HEK293 (cell line): ENCODE results near the gene ATP8A2.

Experiments used
- CTCF ChIA-PET: fragments of 350-600 bp; formaldehyde crosslinking; extraction: SDS; loops from one replicate; lab custom pipeline; 2021; ENCODE audit warnings: antibody characterized with exemption; lab: Yijun Ruan, JAX
- POLR2A ChIA-PET: fragments of 300-600 bp; formaldehyde crosslinking; extraction: SDS; loops from one replicate; lab custom pipeline; 2020; ENCODE audit warnings: antibody characterized with exemption, inconsistent platforms; lab: Yijun Ruan, JAX
- H3K27ac ChIP-seq: fragments of 200-500 bp; sonication (Bioruptor generic); 2 replicates; pipeline ENCODE4 v1.5.1; 2014; ENCODE audit warnings: low read depth, low read length, control low read depth, inconsistent platforms; ENCODE audit errors: extremely low read depth
- H3K36me3 ChIP-seq, 2 experiments: fragments of 200-500 bp in 1 of 2; sonication (Bioruptor generic) in 1 of 2; 1 replicate in 1 of 2; 2 replicates in 1 of 2; pipeline ENCODE4 v1.5.1; 2014 to 2017; ENCODE audit warnings: inconsistent platforms in 2 of 2, low read length in 2 of 2; ENCODE audit not compliant: control insufficient read depth in 2 of 2, insufficient read depth in 1 of 2
- H3K4me1 ChIP-seq: fragments of 200-500 bp; sonication (Bioruptor generic); 2 replicates; pipeline ENCODE4 v1.5.1; 2014; ENCODE audit warnings: mild to moderate bottlenecking, low read length, inconsistent platforms; ENCODE audit not compliant: control insufficient read depth, insufficient read depth
- H3K4me3 ChIP-seq: 2 replicates; pipeline ENCODE4 v1.5.1; 2011; ENCODE audit warnings: low read depth, mild to moderate bottlenecking, control low read depth, low read length, moderate library complexity
- H3K9me3 ChIP-seq: fragments of 200-500 bp; sonication (Bioruptor generic); 2 replicates; pipeline ENCODE4 v1.5.1; 2014; ENCODE audit warnings: low read depth, low read length, inconsistent platforms; ENCODE audit not compliant: control insufficient read depth, insufficient read depth
- MYNN ChIP-seq: fragments of 450-650 bp; formaldehyde crosslinking; IDR thresholded peaks from 2 replicates; pipeline ENCODE4 v1.5.1; 2016; ENCODE audit warnings: missing biosample characterization, missing genetic modification characterization, borderline replicate concordance
- MZF1 ChIP-seq: fragments of 450-650 bp; formaldehyde crosslinking; IDR thresholded peaks from 2 replicates; pipeline ENCODE4 v1.5.1; 2017; ENCODE audit warnings: missing biosample characterization, missing genetic modification characterization, borderline replicate concordance
- REST ChIP-seq: fragments of 450-650 bp; formaldehyde crosslinking; IDR thresholded peaks from 2 replicates; pipeline ENCODE4 v1.5.1; 2016; ENCODE audit warnings: missing biosample characterization, missing genetic modification characterization
- SP2 ChIP-seq: fragments of 450-650 bp; formaldehyde crosslinking; IDR thresholded peaks from 2 replicates; pipeline ENCODE4 v1.5.1; 2016; ENCODE audit warnings: missing biosample characterization, missing genetic modification characterization
- ZBTB17 ChIP-seq: fragments of 450-650 bp; formaldehyde crosslinking; IDR thresholded peaks from 2 replicates; pipeline ENCODE4 v1.5.1; 2016; ENCODE audit warnings: missing biosample characterization, missing genetic modification characterization
- ZBTB26 ChIP-seq: fragments of 450-650 bp; formaldehyde crosslinking; optimal IDR thresholded peaks from 2 replicates; pipeline ENCODE3; 2016; ENCODE audit warnings: missing biosample characterization, mild to moderate bottlenecking, missing genetic modification characterization
- ZFHX2 ChIP-seq: fragments of 450-650 bp; formaldehyde crosslinking; conservative IDR thresholded peaks from 2 replicates; pipeline ENCODE4 v1.5.1; 2016; ENCODE audit warnings: missing biosample characterization, missing genetic modification characterization
- ZNF155 ChIP-seq: fragments of 450-650 bp; formaldehyde crosslinking; IDR thresholded peaks from 2 replicates; pipeline ENCODE4 v1.5.1; 2016; ENCODE audit warnings: missing biosample characterization, missing genetic modification characterization
- ZNF239 ChIP-seq: fragments of 450-650 bp; formaldehyde crosslinking; IDR thresholded peaks from 2 replicates; pipeline ENCODE4 v1.5.1; 2016; ENCODE audit warnings: missing biosample characterization, missing genetic modification characterization
- ZNF302 ChIP-seq: fragments of 450-650 bp; formaldehyde crosslinking; IDR thresholded peaks from 2 replicates; pipeline ENCODE4 v1.5.1; 2016; ENCODE audit warnings: missing biosample characterization, missing genetic modification characterization, low read depth
- ZNF354C ChIP-seq: fragments of 450-650 bp; formaldehyde crosslinking; IDR thresholded peaks from 2 replicates; pipeline ENCODE4 v1.5.1; 2016; ENCODE audit warnings: missing biosample characterization, missing genetic modification characterization, low read depth, borderline replicate concordance
- ZNF473 ChIP-seq: fragments of 450-650 bp; formaldehyde crosslinking; IDR thresholded peaks from 2 replicates; pipeline ENCODE4 v1.5.1; 2017; ENCODE audit warnings: missing biosample characterization, missing genetic modification characterization
- ZNF560 ChIP-seq: fragments of 450-650 bp; formaldehyde crosslinking; IDR thresholded peaks from 2 replicates; pipeline ENCODE4 v1.5.1; 2017; ENCODE audit warnings: missing biosample characterization, missing genetic modification characterization, borderline replicate concordance
- ZSCAN23 ChIP-seq: fragments of 450-650 bp; formaldehyde crosslinking; IDR thresholded peaks from 2 replicates; pipeline ENCODE4 v1.5.1; 2016; ENCODE audit warnings: missing biosample characterization, missing genetic modification characterization
- TF ChIP-seq, protein P1 (sequence below): fragments of 450-650 bp; formaldehyde crosslinking; IDR thresholded peaks from 2 replicates; pipeline ENCODE4 v1.5.1; 2016; ENCODE audit warnings: missing biosample characterization, missing genetic modification characterization
- TF ChIP-seq, protein P2 (sequence below): fragments of 450-650 bp; formaldehyde crosslinking; IDR thresholded peaks from 2 replicates; pipeline ENCODE4 v1.5.1; 2016; ENCODE audit warnings: missing biosample characterization, missing genetic modification characterization

ATP8A2 gene

DNA sequence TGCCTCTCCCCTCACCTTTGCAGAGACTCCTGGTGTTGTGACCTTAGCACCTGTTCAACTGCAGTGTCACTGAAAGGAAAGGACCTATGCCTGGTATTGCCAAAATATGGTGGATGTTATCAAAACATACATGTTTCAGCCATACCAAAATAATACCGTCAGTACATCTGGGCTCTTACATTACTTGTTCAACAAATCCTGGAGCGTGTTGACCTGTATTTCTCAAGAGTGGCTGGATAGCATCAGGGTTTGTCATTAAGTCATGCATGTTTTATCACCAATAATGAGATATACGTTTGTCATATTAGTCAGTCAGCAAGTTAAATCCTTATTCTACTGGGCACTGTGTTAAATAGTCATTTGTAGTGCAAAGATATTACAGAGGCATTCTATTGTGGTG, 389.3 kb downstream of the ATP8A2 start:
- TF ChIP-seq ZFHX2 (no peak), MZF1 (no peak), MYNN (tag by site-specific recombination) (no peak), ZNF239 (tag by site-specific recombination) (no peak), ZNF155 (tag by site-specific recombination) (no peak), ZBTB17 (tag by site-specific recombination) (no peak)
- TF ChIP-seq, protein P1, sequence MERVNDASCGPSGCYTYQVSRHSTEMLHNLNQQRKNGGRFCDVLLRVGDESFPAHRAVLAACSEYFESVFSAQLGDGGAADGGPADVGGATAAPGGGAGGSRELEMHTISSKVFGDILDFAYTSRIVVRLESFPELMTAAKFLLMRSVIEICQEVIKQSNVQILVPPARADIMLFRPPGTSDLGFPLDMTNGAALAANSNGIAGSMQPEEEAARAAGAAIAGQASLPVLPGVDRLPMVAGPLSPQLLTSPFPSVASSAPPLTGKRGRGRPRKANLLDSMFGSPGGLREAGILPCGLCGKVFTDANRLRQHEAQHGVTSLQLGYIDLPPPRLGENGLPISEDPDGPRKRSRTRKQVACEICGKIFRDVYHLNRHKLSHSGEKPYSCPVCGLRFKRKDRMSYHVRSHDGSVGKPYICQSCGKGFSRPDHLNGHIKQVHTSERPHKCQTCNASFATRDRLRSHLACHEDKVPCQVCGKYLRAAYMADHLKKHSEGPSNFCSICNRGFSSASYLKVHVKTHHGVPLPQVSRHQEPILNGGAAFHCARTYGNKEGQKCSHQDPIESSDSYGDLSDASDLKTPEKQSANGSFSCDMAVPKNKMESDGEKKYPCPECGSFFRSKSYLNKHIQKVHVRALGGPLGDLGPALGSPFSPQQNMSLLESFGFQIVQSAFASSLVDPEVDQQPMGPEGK (tag by site-specific recombination), result no peak
- TF ChIP-seq, all 188 proteins: peak for 0
- CTCF ChIA-PET, result no interaction called here
- Histone ChIP-seq H3K36me3 (no peaks in the 10 kb centered on the region), H3K9me3 (no peaks in the 10 kb centered on the region), H3K4me3 (no peak overlapping the region), H3K27ac (no peak overlapping the region), H3K4me1 (no peaks in the 10 kb centered on the region; the same call in 1 of the 2 replicates)
- POLR2A ChIA-PET, result no interaction called here

DNA sequence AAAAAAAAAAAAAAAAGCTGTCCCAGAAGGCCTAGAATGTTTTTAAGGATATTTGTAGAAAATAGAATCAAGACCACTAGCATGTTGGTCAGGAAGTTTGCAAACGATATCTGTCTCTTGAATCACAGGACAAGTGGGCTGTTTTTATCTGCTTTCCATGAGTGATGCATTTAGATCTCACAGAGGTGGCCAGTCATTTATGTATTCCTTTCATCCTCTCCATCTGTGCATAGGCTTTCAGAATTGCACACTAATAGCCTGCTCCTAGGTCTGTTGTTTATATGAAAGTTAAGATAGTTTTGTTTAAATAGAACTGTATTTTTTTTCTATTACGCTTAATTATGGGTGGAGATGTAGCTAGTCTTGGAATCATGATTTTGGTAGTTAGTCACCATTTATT, 390.5 kb downstream of the ATP8A2 start:
- Histone ChIP-seq H3K4me3 (no peak overlapping the region), H3K9me3 (no peaks in the 10 kb centered on the region), H3K36me3 (no peaks in the 10 kb centered on the region)
- POLR2A ChIA-PET, result no interaction called here
- TF ChIP-seq SP2 (tag by site-specific recombination), result no peak
- no peak for TF ChIP-seq ZBTB17 (tag by site-specific recombination)
- no peak for TF ChIP-seq ZBTB26
- TF ChIP-seq, protein P2, sequence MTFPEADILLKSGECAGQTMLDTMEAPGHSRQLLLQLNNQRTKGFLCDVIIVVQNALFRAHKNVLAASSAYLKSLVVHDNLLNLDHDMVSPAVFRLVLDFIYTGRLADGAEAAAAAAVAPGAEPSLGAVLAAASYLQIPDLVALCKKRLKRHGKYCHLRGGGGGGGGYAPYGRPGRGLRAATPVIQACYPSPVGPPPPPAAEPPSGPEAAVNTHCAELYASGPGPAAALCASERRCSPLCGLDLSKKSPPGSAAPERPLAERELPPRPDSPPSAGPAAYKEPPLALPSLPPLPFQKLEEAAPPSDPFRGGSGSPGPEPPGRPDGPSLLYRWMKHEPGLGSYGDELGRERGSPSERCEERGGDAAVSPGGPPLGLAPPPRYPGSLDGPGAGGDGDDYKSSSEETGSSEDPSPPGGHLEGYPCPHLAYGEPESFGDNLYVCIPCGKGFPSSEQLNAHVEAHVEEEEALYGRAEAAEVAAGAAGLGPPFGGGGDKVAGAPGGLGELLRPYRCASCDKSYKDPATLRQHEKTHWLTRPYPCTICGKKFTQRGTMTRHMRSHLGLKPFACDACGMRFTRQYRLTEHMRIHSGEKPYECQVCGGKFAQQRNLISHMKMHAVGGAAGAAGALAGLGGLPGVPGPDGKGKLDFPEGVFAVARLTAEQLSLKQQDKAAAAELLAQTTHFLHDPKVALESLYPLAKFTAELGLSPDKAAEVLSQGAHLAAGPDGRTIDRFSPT (tag by site-specific recombination), result no peak
- no peak for TF ChIP-seq ZNF473 (tag by site-specific recombination)
- no peak for TF ChIP-seq REST (tag by site-specific recombination)
- no peak for TF ChIP-seq ZSCAN23
- TF ChIP-seq ZNF302 (tag by site-specific recombination), result no peak
- no peak for TF ChIP-seq ZNF354C (tag by site-specific recombination)
- TF ChIP-seq ZNF560, result no peak
- TF ChIP-seq, all 188 proteins: peak for 0
- CTCF ChIA-PET, result no interaction called here
- H3K4me1 ChIP-seq, result no peaks in the 10 kb centered on the region
- H3K27ac ChIP-seq, result no peak overlapping the region
